ENCODE data around the gene TP53I13.

The TP53I13 gene

GRCh38 chr17:29562615-29563014 is 5.9 kb upstream of the TP53I13 start:
- H3K4me2 ChIP-seq (ENCODE audit: insufficient read depth, low read length, poor library complexity, severe bottlenecking) = no peak overlapping the region
- no peak overlapping the region for H2AK5ac ChIP-seq (ENCODE audit: low read depth, low read length)
- DNase-seq (ENCODE audit: low spot score) = no peak
- H3K18ac ChIP-seq (ENCODE audit: low read length) = no peak overlapping the region
- no peak overlapping the region for H3K4ac ChIP-seq (ENCODE audit: low read length)
- H3K79me1 ChIP-seq (ENCODE audit: low read depth, low read length) = no peaks in the 10 kb centered on the region
- H2AFZ ChIP-seq (ENCODE audit: low read length) = no peak overlapping the region
- no peak overlapping the region for H3K9ac ChIP-seq (ENCODE audit: low read depth, low read length, poor library complexity)
- no peaks in the 10 kb centered on the region for H3K9me3 ChIP-seq (replicated peaks in 1 of 2; ENCODE audit: control insufficient read depth in 2 of 2, insufficient read depth in 1 of 2, low read depth in 1 of 2, low read length in 2 of 2)
- H2BK120ac ChIP-seq (ENCODE audit: low read depth, low read length) = no peak overlapping the region
- H4K91ac ChIP-seq (ENCODE audit: low read depth, low read length, poor library complexity) = no peak overlapping the region
- peak overlapping the region; percentile 14 for H2BK12ac ChIP-seq (ENCODE audit: low read length)
- peaks cover 0 to 29% (median 7%) of the 10 kb centered on the region in 3 experiments for H3K27me3 ChIP-seq (ENCODE audit: control insufficient read depth in 3 of 3, insufficient read depth in 3 of 3, low read depth in 1 of 3, low read length in 3 of 3)
- no peak overlapping the region for H2BK5ac ChIP-seq (ENCODE audit: low read length)
- H4K8ac ChIP-seq (ENCODE audit: low read depth, low read length) = no peak overlapping the region
- no peak overlapping the region for H3K14ac ChIP-seq (ENCODE audit: low read length)
- peaks cover 4 to 5% of the 10 kb centered on the region in 2 donors for H3K4me1 ChIP-seq (ENCODE audit: control insufficient read depth in 2 of 2, insufficient read depth in 1 of 2, low read depth in 1 of 2, low read length in 2 of 2)
- H3K27ac ChIP-seq (replicated peaks; ENCODE audit: low read length) = no peak overlapping the region
- no peak overlapping the region for H3K23ac ChIP-seq (ENCODE audit: low read depth, low read length, poor library complexity)
- peaks cover 0 to 29% of the 10 kb centered on the region in 2 donors for H3K36me3 ChIP-seq (replicated peaks in 1 of 2; ENCODE audit: control insufficient read depth in 2 of 2, insufficient read depth in 2 of 2, low read length in 2 of 2)
- WGBS, 2 donors (ENCODE audit: extremely low coverage in 2 of 2, insufficient read length in 2 of 2, insufficient replicate concordance in 1 of 2) = no CpG with 5 or more reads among the region's 18 CpGs
- H3K4me3 ChIP-seq (ENCODE audit: low read length in 2 of 2) = peak overlapping the region in 1 of 2 donors; percentile 41
- H2BK15ac ChIP-seq (ENCODE audit: low read length) = no peak overlapping the region

GRCh38 chr17:29563816-29564215 is 4.7 kb upstream of the TP53I13 start:
- no peak overlapping the region for H2AK5ac ChIP-seq (ENCODE audit: low read depth, low read length)
- no peak overlapping the region for H3K9ac ChIP-seq (ENCODE audit: low read depth, low read length, poor library complexity)
- H3K27me3 ChIP-seq (ENCODE audit: control insufficient read depth in 3 of 3, insufficient read depth in 3 of 3, low read depth in 1 of 3, low read length in 3 of 3) = peaks cover 0 to 29% (median 7%) of the 10 kb centered on the region in 3 experiments

DNA sequence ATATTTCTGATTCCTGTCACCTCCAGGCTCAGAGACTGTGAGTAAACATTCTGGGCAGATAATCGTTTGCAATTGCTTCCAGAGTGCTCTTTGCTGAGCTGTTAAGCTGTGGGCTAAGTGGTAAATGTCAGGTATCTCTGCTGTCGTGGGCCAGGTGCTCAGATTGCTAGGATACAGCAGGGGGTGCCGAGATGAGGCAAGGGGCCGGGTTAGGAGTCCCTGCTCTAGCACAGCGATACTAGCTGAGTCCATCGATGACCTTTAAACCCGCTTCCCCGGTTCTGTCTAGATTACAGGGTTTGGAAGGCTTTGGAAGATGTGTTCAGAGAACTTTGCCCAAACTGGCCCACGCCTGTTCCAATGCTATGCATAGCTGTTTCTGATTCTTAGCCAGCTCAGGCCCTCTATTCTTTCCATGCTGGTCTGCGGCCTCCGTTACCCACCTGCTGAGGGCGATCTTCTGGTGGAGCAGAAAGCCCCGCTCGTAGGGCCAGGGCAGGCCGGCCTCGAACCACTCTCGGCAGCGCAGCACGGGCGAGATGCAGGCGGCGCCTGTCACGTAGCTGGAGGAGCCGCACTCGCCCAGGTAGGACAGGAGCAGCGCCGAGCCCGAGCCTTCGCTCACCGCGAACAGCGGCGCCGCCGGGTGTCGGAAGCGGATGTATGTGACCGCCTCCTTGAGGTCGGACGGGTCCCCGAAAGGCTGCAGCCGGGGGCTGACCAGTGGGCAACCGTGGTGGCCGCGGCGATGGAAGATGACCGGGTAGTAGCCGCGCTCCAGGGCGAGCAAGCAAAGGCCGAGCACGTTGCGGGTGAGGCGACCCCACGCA is 2.6 kb upstream of the TP53I13 start:
- H2BK120ac ChIP-seq (ENCODE audit: low read depth, low read length) = no peak overlapping the region
- peak overlapping the region; percentile 90 for H3K9ac ChIP-seq (ENCODE audit: low read depth, low read length, poor library complexity)
- H4K8ac ChIP-seq (ENCODE audit: low read depth, low read length) = no peak overlapping the region
- H3K79me1 ChIP-seq (ENCODE audit: low read depth, low read length) = peaks cover 4% of the 10 kb centered on the region
- H3K4me3 ChIP-seq (ENCODE audit: low read length in 2 of 2) = peak overlapping the region; percentile 78
- WGBS, 2 donors (ENCODE audit: extremely low coverage in 2 of 2, insufficient read length in 2 of 2, insufficient replicate concordance in 1 of 2) = no CpG with 5 or more reads among the region's 55 CpGs
- DNase-seq (ENCODE audit: low spot score) = peak; percentile 20
- peak overlapping the region; percentile 97 for H2AFZ ChIP-seq (ENCODE audit: low read length)
- peak overlapping the region; percentile 69 for H2AK5ac ChIP-seq (ENCODE audit: low read depth, low read length)
- peaks cover 0 to 29% (median 7%) of the 10 kb centered on the region in 3 experiments for H3K27me3 ChIP-seq (ENCODE audit: control insufficient read depth in 3 of 3, insufficient read depth in 3 of 3, low read depth in 1 of 3, low read length in 3 of 3)
- H4K91ac ChIP-seq (ENCODE audit: low read depth, low read length, poor library complexity) = no peak overlapping the region
- peak overlapping the region; percentile 47 for H2BK5ac ChIP-seq (ENCODE audit: low read length)
- peak overlapping the region; percentile 37 for H3K23ac ChIP-seq (ENCODE audit: low read depth, low read length, poor library complexity)
- peaks cover 7 to 11% of the 10 kb centered on the region in 2 donors for H3K4me1 ChIP-seq (ENCODE audit: control insufficient read depth in 2 of 2, insufficient read depth in 1 of 2, low read depth in 1 of 2, low read length in 2 of 2)
- H3K9me3 ChIP-seq (replicated peaks in 1 of 2; ENCODE audit: control insufficient read depth in 2 of 2, insufficient read depth in 1 of 2, low read depth in 1 of 2, low read length in 2 of 2) = no peaks in the 10 kb centered on the region
- peak overlapping the region; percentile 75 for H2BK15ac ChIP-seq (ENCODE audit: low read length)
- peak overlapping the region; percentile 94 for H3K18ac ChIP-seq (ENCODE audit: low read length)
- H2BK12ac ChIP-seq (ENCODE audit: low read length) = no peak overlapping the region
- peak overlapping the region; percentile 95 for H3K4ac ChIP-seq (ENCODE audit: low read length)
- H3K36me3 ChIP-seq (replicated peaks in 1 of 2; ENCODE audit: control insufficient read depth in 2 of 2, insufficient read depth in 2 of 2, low read length in 2 of 2) = peaks cover 0 to 27% of the 10 kb centered on the region in 2 donors
- H3K4me2 ChIP-seq (ENCODE audit: insufficient read depth, low read length, poor library complexity, severe bottlenecking) = peak overlapping the region; percentile 100
- H3K27ac ChIP-seq (replicated peaks; ENCODE audit: low read length) = no peak overlapping the region
- no peak overlapping the region for H3K14ac ChIP-seq (ENCODE audit: low read length)

More at GRCh38 chr17:29563816-29564215, 4.7 kb upstream of the TP53I13 start:
- Histone ChIP-seq H4K8ac (ENCODE audit: low read depth, low read length) (no peak overlapping the region), H3K18ac (ENCODE audit: low read length) (no peak overlapping the region), H3K36me3 (replicated peaks in 1 of 2; ENCODE audit: control insufficient read depth in 2 of 2, insufficient read depth in 2 of 2, low read length in 2 of 2) (peaks cover 0 to 29% of the 10 kb centered on the region in 2 donors), H2BK12ac (ENCODE audit: low read length) (no peak overlapping the region), H2BK5ac (ENCODE audit: low read length) (no peak overlapping the region), H2AFZ (ENCODE audit: low read length) (no peak overlapping the region), H3K9me3 (replicated peaks in 1 of 2; ENCODE audit: control insufficient read depth in 2 of 2, insufficient read depth in 1 of 2, low read depth in 1 of 2, low read length in 2 of 2) (no peaks in the 10 kb centered on the region), H3K23ac (ENCODE audit: low read depth, low read length, poor library complexity) (no peak overlapping the region), H3K4me1 (ENCODE audit: control insufficient read depth in 2 of 2, insufficient read depth in 1 of 2, low read depth in 1 of 2, low read length in 2 of 2) (peaks cover 4 to 5% of the 10 kb centered on the region in 2 donors), H3K14ac (ENCODE audit: low read length) (no peak overlapping the region), H3K4me2 (ENCODE audit: insufficient read depth, low read length, poor library complexity, severe bottlenecking) (no peak overlapping the region), H3K79me1 (ENCODE audit: low read depth, low read length) (no peaks in the 10 kb centered on the region), H2BK15ac (ENCODE audit: low read length) (no peak overlapping the region), H3K27ac (replicated peaks; ENCODE audit: low read length) (no peak overlapping the region), H3K4ac (ENCODE audit: low read length) (no peak overlapping the region), H3K4me3 (ENCODE audit: low read length in 2 of 2) (no peak overlapping the region), H4K91ac (ENCODE audit: low read depth, low read length, poor library complexity) (no peak overlapping the region), H2BK120ac (ENCODE audit: low read depth, low read length) (no peak overlapping the region)
- no CpG with 5 or more reads among the region's 3 CpGs for WGBS, 2 donors (ENCODE audit: extremely low coverage in 2 of 2, insufficient read length in 2 of 2, insufficient replicate concordance in 1 of 2)
- no peak for DNase-seq (ENCODE audit: low spot score)
